ENCODE data around the gene TSHZ3.

The TSHZ3 gene

DNA sequence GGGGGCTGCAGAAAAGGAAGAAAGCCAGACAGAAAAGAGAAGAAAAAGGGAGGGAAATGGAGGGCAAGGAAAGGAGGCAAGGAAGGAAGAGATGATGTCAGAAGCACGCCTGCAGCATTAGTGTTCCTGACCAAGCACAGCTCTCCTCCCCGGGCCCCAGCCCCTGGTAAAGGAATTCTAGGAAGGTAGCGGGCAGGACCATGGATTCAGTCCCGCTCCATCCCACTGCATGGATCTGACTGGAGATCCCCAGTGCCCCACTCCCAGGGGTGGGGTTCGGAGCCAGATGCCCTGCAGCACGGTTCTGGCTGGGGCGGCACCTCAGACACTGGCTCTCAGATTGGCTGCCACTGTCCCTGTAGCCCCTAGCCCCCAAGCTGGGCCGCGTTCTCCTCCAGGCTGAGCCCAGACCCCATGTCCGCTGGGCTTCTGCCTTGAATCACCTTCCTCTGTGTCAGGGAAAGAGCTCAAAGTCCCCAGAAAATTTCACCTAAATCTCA is 59.8 kb downstream of the TSHZ3 start:
- DNase-seq (ENCODE audit: low spot score) (no peak), FAIRE-seq (no peak)

DNA sequence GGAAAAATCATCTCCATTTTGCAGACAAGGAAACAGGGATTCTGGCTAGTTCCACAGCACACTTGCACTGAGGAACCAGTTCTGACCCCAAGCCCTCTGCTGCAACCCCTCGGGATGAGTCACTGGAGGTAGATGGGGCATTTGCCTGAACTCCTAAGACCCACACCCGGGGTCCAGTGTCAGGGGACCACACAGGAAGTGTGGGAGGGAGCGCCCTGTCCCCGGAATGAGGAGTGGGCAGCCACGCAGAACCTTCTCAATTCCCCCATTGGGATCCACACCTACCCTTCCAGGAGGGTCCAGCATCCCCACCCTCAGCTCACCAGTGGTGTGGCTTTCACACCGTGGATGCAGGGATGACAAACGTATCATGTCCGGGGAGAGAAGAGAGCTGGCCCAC is 62.7 kb downstream of the TSHZ3 start:
- FAIRE-seq = no peak
- DNase-seq (ENCODE audit: low spot score) = no peak

DNA sequence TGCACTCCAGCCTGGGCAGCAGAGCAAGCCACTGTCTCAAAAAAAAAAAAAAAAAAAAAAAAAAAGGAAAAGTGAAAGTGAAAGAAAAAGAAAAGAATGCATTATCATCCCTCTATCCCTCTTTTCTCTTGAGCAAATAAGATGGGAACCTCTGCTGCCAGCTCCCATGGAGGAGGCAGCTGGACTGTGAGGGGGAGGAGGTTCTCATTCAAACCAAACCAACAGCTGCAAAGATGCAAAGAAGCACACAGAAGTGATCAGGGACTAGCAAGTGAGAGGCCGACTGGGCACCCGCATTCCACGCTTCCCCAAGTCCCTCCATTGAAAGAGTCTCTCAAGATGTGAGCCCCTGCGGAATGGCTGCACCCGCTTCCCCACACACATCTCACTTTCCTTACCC is 63.5 kb downstream of the TSHZ3 start:
- FAIRE-seq = no peak
- peak; percentile 12 for DNase-seq (ENCODE audit: low spot score)

DNA sequence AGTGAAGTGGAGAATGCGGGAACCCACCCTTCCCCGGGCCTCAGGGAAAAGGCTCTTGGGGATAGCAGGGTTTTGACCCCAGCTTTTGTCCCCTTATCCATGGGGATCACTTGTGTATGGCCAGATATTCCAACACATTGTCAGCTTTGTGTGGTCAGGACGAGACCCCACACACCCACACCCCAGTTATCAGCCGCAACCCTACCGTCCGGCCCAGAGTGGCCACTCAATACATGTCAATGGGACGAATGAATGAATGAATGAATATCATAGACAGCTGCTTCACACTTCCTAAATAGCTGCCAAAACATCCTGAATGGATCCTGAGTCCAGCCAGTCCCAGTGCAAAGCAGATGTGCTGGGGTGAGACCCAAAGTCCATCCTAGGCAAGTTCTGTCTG is 64.6 kb downstream of the TSHZ3 start:
- FAIRE-seq (no peak), DNase-seq (ENCODE audit: low spot score) (no peak)

DNA sequence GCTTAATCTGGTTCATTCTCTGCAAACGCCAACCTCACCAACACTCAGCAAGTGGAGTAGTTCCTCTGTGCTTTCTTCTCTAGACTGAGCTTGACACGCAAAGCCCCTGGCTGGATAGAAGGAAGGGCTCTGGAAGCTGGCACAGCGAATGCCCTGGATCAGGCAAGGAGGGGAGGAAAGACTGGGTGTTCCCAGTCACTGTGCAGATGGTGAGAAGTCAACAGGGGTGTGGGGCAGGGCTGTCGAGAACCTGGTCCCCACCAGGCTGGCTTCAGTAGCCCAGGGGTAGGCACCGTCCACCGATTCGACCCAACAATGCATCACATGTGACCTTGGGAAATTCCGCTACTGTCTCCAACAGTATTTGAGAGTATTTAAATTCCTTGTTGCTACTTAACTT is 65.5 kb downstream of the TSHZ3 start:
- DNase-seq (ENCODE audit: low spot score) (no peak), FAIRE-seq (no peak)

DNA sequence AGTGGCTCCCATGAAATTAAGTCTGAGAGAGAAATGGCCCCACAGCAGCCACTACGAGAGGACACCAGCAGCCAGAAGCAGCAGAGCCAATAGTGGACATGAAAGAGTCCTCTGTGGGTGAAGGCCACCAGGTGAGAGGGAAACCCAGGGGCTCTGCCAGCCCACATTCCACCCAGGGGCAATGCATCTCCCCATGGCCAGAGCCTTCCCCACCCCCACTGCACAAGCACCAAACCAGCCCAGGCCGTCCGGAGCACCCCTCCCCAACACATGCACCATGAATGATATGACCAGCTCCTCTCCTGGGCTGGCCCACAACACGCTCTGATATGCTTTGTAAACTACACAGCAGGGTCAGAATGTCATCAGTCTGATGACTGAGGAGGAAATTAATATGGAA is 66.9 kb downstream of the TSHZ3 start:
- no peak for DNase-seq (ENCODE audit: low spot score)
- no peak for FAIRE-seq

DNA sequence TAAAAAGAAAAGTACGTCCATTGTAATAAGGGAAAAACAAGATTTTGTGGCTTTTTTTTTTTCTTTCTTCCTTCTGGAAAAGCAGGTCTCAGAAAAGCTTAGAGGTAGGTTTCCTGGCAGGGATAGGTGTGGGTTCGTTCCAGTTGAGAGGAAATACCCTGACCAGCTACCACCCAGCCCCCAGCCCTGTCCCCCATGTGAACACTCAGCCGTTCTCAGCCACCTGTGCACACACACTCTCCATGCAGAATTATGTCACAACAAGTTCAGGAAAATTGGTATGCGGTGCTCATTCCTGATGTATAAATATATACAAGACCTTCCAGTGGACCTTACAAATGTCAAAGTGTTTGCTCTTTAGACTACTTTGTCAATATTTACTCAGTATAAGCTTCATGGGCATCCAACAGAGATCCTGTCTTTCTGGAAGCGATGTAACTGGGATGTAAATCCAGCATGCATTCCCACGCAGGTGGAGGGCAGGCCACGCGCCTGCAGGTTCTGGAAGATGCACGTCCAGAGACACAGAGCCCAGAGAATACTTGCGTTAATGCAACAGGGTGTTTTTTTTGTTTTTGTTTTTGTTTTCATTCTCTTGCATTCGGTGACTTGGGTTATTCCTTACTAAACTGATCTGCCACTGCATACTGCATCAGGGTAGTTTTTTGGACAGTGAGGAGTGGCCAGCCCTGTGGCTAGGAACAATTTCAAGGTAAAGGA is 68.8 kb downstream of the TSHZ3 start:
- no peak for FAIRE-seq

DNA sequence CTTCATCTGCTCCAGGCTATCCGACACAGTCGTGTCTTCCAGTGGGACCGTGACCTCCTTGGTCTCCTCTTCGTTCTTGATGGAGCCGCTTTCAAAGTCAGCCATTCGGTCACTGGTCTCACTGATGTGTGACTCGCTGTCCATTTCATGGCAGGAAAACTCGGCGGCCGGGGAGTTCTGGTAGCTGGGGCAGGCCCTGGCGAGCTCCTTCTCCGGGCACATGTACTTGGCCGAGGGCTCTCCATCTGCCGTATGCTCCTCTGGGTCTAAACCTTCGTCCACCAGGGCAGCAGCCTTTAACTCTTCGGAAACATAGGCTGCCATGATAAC is 69.8 kb downstream of the TSHZ3 start:
- no peak for FAIRE-seq
- DNase-seq (ENCODE audit: low spot score) = no peak

More for the DNA sequence above, 68.8 kb downstream of the TSHZ3 start:
- DNase-seq (ENCODE audit: low spot score) = no peak

DNA sequence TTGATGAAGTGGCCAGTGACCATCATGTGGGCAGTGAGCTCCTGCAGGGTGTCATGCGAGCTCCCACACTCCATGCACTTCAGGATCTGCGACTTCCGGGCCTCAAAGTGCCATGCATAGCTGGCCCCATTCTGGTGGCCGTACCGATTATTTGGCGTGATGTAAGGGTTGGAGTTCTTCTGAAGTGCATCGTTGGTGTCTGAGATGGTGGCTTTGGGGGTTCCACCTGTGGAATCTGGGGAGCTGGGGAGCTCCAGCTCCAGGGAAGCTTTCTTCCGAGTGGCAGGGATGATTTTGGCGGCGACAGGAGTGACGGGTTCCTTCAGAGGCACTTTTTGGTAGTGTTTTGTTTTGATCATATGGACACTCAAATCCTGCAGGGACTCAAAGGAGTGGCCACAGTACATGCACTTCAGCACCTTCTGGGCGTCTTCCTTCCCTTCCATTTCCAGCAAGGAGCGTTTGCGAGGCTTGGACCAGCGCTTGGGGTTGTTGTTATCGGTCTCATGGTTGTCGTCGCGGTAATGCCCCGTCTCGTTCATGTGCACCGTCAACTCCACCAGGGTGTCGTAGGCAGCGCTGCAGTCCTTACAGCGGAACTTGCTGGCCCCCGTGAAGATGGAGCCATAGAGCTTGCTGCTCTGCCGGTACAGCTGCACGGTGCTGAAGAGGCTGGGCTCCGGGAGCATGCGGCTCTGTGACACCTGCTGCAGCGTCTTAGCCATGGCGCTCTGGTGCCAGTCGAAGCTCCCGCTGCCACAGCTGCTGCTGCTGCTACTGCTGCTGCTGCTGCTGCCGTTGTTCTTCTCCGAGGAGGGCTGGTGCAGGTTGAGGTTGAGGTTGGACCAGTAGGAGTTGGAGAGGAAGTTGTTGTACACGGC is 70.4 kb downstream of the TSHZ3 start:
- DNase-seq (ENCODE audit: low spot score) = no peak
- no peak for FAIRE-seq

DNA sequence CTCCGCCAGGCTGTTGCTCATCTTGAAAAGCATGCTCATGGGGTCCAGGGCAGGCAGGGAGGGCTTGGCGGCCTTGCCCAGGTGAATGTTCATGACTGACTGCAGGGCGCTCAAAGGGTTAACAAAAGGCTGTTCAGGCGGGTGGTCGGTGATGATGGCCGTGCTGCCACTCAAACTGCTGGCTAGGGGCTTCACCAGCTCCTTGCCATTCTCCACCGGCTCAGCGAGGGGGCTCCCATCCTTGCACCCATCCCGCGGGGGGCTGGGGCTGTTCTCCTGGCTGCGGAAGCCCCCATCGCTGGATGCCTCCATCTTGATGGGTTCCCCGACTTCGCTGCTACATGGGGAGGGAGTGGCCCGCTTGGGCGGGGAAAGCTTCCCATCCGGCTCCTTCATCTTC is 71.7 kb downstream of the TSHZ3 start:
- FAIRE-seq (no peak), DNase-seq (ENCODE audit: low spot score) (no peak)

DNA sequence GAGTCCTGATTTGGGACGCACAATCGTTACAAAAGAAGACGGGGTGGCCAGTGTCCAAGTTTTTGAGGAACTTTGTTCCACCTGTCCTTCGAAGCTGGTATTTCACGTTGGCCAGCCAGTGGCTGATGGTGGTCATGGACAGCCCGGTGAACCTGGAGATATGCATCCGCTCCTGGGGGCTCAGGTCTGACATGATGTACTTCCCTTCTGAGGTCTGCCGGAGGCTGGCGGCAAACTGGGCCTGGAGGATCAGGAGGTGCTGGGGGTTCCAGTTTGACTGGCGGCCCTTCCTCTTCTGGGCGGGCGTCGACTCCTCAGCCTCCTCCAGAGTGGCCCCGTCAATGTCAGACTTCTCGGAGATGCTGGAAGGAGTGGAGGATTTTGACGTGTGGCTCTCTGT is 72.4 kb downstream of the TSHZ3 start:
- FAIRE-seq = no peak
- no peak for DNase-seq (ENCODE audit: low spot score)

DNA sequence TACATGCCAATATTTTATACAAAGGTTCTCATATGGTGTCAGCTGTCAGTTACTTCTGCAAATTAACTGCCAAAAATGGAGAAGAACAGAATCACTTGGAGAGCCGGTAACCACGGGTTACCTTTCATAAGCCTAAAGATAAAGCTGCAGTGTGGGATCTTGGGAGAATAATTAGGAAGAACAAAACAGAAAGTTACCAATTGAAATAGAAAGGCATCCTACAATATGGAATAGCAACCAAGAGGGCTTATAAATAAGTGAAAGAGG is 74.2 kb downstream of the TSHZ3 start:
- FAIRE-seq (no peak), DNase-seq (ENCODE audit: low spot score) (no peak)

DNA sequence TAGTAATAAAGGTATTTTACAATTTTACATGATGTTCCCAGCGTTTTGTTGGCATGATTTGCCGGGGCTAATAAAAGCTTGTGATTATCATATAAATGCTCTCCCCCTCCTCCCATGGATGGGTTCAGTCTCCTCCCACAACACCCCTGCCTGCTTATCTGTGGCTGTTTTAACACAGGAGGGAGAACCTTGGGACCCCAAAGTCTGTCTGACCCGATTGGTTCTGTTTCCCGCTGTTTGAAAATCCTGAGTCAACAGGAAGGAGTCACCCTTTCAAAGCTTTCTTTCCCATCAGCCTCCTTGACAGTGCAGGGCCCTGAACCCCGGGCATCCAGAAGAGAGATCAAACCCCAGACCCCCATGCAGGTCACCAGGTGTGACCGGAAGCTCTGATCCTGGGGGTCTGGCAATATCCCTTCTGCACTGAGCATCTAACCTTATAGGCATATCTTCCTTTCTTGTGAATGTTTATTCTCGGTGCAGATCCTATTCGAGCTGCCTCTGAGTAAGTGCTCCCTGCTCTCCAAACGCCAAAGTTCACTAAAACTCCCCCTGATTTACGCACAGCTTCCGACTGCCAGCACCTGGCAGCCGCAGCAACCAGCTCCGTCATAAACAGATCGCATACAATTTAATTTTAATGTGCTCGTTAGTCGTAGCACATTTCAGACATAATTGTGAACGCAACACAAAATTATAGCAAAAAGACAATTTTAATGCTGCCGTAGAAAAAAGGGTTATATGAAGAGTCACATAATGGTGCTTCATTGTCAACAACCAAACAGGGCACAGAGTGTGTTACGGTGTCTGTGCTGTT is 74.8 kb downstream of the TSHZ3 start:
- no peak for DNase-seq (ENCODE audit: low spot score)
- FAIRE-seq = no peak

DNA sequence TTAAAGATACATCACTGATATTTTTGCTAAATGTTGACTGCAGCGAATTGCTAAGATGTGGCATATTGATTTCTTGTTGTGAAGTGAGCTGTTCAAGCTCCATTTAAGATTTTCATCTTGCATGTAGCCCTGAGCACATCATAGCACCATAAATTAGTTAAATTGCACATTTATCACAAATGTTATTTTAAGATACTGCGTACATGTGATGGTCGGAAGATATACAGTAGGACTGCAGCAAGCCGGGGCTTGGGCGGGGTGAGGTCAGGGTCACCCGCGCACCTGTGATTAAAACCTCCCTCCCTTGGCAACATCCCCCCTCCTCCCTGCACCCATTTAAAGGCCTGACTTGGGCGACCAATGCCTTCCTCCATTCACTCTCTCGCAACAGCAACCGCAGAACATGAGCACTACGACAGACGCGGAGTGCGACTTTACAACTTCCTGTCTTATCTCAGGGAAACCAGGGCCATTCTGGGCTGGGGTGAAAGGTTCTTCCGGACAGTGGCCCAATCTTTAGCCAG is 76.6 kb downstream of the TSHZ3 start:
- no peak for FAIRE-seq
- DNase-seq (ENCODE audit: low spot score) = no peak

DNA sequence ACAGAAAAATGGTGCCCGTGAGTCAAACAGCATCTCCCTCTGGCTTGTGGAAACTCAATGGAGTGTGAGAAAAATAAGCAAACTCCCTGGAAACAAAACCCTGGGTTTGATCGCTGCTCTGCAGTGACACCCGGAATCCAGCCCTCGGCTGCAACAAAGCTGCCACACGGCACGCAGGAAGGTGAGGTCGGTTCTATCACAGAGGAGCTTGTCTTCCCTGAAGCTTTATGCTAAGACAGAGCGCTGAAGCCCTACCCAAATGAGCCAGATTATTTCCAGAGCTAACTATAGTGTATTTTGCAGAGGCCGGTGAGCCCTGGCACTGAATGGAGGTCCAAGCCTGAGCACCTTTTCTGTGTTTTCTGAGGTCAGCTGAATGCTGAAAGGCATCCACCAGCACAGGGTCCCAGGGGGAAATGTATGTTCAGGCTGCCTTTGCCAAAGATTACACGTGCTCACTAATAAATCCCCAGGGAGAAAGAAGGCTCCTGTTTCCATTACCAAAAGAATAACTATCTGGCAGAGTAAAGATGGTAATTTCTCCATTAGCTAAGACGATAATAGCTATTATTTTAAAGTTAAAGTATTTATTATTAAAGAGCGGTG is 77.8 kb downstream of the TSHZ3 start:
- DNase-seq (ENCODE audit: low spot score) (no peak), FAIRE-seq (no peak)

DNA sequence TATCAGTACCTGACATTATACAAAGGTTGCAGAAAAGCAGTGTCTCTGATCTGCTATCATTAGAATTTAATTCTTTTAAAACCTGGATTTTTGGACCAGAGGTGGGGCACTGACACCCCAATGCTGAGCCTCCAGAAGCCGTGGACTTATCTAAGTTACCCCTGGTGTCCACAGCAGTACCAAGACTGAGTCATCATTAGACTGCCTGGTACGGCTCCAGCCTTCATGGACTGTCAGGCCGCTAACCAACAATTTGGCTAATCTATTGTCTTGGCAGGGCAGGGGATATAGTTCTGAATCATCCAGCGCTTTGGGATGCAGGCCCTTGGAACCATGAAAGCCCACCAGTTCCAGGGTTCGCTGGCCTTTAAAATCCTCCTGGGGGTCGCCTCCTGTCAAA is 78.3 kb downstream of the TSHZ3 start:
- FAIRE-seq = no peak

DNA sequence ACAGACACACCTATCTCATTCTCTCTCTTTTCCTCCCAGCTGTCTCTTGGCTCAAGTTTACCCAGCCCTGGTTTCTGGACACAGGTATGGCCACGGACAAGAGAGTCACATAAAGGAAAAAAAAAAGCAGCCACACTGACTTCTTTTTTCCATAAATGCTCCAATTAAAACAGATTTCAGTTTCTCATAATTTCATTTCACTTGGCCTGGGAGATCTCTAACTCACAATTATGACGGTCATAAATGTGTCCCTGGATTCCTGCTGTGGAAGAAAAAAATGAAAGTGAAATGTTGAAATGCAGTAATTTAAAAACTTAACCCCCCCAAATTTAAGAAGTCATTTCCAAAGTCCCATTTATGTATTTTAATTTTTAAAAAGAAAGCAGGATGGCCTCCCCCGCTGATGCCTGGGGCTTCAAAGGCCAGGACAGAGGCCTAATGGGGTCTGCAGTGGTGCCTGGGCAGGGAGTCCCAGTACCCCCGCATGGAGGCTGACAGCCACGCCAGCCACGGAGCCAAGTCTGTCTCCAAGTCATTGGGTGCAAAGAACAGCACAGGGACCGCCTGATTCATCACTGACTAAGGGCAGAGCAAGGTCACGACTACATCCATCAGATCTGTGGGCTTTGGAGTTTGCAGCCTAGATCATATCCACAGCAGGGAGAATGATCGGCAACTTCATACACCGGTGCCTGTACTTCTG is 79.7 kb downstream of the TSHZ3 start:
- DNase-seq (ENCODE audit: low spot score) = no peak
- FAIRE-seq = no peak

More for the DNA sequence above, 78.3 kb downstream of the TSHZ3 start:
- DNase-seq (ENCODE audit: low spot score) = no peak

DNA sequence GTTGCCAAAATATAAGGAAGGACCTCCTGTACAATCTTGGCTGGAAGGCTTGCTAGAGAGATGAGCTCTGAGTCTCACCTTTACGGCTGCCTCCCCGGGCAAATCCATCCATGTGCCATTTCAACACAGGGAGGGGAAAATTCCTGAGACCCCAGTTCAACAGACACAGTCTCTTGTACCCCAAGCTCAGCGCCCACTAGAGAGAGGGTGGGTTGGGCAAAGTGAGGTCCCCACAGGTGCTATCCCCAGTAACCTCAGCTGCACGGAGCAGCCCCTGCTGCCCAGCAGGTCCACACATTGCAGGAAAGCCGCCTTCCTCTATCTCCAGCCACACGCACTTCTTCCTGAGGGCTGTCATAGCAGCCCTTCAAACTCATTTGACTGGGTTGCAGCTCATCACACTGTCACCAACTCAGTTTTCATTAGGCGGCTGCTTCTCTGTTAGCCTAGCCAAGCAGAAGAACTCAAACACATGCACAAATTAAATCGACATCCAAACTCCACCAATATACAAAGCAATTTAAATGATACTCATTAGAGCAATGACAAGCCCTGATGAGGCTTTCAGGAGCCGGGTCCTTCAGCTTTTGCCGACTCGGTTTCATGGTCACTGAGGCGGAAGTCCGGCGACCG is 80.4 kb downstream of the TSHZ3 start:
- DNase-seq (ENCODE audit: low spot score) = no peak
- no peak for FAIRE-seq

DNA sequence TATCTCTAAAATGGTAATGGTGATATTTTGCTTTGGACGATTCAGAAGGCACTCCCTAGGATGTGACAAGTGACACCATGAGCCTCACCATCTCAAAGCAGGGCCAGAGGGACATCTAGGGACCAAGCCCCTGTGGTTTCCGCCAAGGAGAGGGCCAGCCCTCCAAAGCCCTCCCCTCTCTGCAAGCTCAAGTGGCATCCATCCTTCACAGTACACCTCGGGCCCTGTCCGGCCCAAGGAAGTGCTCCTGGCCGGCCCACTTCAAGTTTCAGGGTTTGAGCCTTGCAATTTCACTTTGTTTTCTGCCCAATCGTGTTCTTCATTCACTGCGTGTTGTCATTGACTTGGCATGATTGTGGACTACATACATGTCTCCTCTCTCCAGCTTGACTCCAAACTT is 82.5 kb downstream of the TSHZ3 start:
- FAIRE-seq = no peak
- no peak for DNase-seq (ENCODE audit: low spot score)

DNA sequence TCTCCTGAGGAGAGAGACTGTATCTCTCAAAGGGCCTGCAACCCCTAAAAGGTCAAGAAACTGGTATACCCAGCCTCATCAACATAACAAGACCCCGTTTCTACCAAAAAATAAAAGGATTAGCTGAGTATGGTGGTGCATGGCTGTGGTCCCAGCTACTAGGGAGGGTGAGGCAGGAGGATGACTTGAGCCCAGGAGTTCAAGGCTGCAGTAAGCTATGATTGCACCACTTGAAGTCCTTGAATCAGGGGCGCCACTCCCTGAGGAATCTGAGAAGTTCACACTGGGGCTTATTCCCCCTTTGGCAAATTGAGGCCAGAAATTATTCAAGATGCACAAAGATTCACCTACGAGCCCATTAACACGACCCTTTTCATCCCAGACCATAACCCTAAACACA is 83.0 kb downstream of the TSHZ3 start:
- FAIRE-seq = no peak

More for the DNA sequence above, 83.0 kb downstream of the TSHZ3 start:
- no peak for DNase-seq (ENCODE audit: low spot score)

Measured in RCC 7860 (cell line).